ENCODE measurements around the gene GLP2R.

Gene GLP2R

GRCh38 chr17:9878356-9878755 is 52.6 kb downstream of the GLP2R start:
- TF ChIP-seq CTCF (conservative IDR thresholded peaks at IDR 0.05; ENCODE audit: control insufficient read depth, insufficient read depth, low read depth, low read length): no peak

GRCh38 chr17:9878786-9879525 is 53.2 kb downstream of the GLP2R start:
- no peak overlapping the region for H3K4me3 ChIP-seq (ENCODE audit: control insufficient read depth, low read depth, low read length)
- DNase-seq (ENCODE audit: low read depth): peak; percentile 76
- no peak for TF ChIP-seq CTCF (conservative IDR thresholded peaks at IDR 0.05; ENCODE audit: control insufficient read depth, insufficient read depth, low read depth, low read length)

More at GRCh38 chr17:9878356-9878755, 52.6 kb downstream of the GLP2R start:
- no peak overlapping the region for H3K4me3 ChIP-seq (ENCODE audit: control insufficient read depth, low read depth, low read length)
- DNase-seq (ENCODE audit: low read depth): no peak

DNA sequence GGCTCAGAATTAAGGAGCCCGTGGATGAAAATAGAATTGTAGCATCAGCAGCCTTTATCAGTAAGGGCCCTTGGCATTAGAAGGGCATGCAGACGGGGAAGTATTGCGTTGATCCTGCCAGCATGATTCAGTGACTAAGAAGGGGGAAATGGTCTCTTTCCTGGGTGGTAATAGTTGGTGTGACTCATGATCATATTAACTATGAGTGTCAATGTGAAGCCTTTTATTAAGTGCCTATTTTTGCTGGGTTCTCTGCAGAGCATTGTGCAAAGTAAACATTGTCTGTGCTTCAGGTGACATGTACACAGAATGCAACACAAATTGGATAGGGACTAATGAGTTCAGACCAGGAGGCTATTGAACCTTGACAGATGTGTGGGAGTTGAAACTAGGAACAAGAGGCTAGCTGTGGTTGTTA is 54.9 kb downstream of the GLP2R start:
- peak; percentile 52 for DNase-seq (ENCODE audit: low read depth)
- no peak for TF ChIP-seq CTCF (conservative IDR thresholded peaks at IDR 0.05; ENCODE audit: control insufficient read depth, insufficient read depth, low read depth, low read length)
- no peak overlapping the region for H3K4me3 ChIP-seq (ENCODE audit: control insufficient read depth, low read depth, low read length)

GRCh38 chr17:9883451-9883850 is 57.7 kb downstream of the GLP2R start:
- no peak overlapping the region for H3K4me3 ChIP-seq (ENCODE audit: control insufficient read depth, low read depth, low read length)
- TF ChIP-seq CTCF (conservative IDR thresholded peaks at IDR 0.05; ENCODE audit: control insufficient read depth, insufficient read depth, low read depth, low read length): no peak
- no peak for DNase-seq (ENCODE audit: low read depth)

- DNase-seq (ENCODE audit: low read depth): no peak
- no peak for TF ChIP-seq CTCF (conservative IDR thresholded peaks at IDR 0.05; ENCODE audit: control insufficient read depth, insufficient read depth, low read depth, low read length)
Measured at GRCh38 chr17:9886141-9886930, 60.6 kb downstream of the GLP2R start.

GRCh38 chr17:9887508-9887907 is 61.8 kb downstream of the GLP2R start:
- no peak for DNase-seq (ENCODE audit: low read depth)
- no peak overlapping the region for H3K4me3 ChIP-seq (ENCODE audit: control insufficient read depth, low read depth, low read length)
- TF ChIP-seq CTCF (conservative IDR thresholded peaks at IDR 0.05; ENCODE audit: control insufficient read depth, insufficient read depth, low read depth, low read length): no peak

More at GRCh38 chr17:9886141-9886930, 60.6 kb downstream of the GLP2R start:
- H3K4me3 ChIP-seq (ENCODE audit: control insufficient read depth, low read depth, low read length): no peak overlapping the region
